GM19438 (cell line): ENCODE data around the gene LYPD6B.

Source experiments
- ATAC-seq: cut with Tn5 transposase; IDR thresholded peaks from one replicate; pipeline ENCODE4 v1.9.1; 2021; ENCODE audit warnings: low read depth; ENCODE audit not compliant: unreplicated experiment

Gene LYPD6B

DNA sequence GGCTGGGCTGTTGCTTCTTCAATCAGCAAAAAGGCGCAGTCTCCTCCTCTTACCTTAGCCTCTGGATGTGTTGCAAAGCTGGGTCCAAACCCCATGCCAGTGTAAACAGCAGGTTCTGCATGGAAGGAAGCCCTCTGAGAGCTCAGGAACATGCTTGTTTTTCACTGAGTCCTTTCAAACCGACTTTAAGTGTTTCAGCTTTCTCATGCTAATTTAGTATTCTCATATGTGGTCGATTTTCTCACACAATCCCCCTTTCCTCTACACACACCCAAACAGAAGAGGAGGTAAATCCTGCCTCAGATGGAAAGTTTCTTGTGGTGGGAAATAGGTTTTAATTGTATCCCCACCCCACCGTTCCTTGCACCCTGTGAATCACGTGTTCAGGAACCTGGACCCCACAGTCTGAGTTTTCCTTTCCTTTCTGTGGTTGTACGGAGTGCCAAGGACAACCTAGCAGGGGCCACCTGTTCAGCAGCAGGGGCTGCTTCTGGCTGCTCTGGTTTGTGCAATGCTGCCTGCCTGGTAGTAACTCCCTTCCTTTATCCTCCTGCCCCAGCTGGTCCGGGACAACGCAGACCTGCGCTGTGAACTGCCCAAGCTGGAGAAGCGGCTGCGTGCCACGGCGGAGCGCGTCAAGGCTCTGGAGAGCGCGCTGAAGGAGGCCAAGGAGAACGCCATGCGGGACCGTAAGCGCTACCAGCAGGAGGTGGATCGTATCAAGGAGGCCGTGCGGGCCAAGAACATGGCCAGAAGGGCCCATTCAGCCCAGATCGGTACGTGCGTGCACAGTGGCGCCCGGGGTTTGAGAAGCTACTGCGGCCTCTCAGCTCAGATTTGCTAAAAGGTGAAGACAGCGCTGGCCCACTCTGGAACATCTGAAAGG, 28.7 kb upstream of the LYPD6B start:
- ATAC-seq = no peak

DNA sequence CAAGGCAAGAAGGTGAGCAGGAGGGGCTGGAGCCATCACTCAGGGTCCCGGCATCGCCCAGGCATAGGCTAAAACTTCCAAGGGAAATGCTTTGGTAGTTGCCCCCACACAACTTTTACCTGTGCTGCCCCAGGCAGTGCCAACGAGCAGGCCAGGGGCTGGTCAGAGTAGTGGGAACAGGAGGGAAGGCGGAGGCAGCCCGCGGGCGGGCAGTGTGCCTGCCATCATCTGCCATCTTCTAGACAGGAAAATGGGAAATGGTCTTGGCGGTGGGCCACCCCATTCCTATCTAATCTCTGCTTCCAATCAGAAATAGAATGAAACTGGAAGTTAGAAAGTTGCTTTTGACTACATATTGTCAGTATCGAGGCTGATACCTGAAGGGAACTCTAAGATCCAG, 26.0 kb upstream of the LYPD6B start:
- no peak for ATAC-seq

DNA sequence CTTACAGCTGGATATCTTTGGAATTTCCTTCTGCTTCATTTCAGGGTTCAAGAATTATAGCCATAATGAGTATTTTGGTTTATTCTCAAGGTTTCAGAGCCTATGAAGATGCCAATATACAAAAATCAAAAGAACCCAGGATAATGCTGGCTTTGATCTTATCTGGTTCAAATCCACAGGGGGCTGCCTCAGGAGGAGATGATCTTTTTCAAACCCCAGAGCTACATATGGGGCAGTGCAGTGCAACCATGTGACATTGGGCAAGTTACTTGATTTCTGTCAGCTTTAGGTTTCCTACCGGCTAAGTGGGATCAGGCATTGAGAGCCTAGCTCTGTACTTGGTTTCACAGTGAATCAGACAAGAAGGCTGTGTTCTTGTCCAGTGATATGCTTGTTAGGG, 23.0 kb upstream of the LYPD6B start:
- ATAC-seq = no peak

DNA sequence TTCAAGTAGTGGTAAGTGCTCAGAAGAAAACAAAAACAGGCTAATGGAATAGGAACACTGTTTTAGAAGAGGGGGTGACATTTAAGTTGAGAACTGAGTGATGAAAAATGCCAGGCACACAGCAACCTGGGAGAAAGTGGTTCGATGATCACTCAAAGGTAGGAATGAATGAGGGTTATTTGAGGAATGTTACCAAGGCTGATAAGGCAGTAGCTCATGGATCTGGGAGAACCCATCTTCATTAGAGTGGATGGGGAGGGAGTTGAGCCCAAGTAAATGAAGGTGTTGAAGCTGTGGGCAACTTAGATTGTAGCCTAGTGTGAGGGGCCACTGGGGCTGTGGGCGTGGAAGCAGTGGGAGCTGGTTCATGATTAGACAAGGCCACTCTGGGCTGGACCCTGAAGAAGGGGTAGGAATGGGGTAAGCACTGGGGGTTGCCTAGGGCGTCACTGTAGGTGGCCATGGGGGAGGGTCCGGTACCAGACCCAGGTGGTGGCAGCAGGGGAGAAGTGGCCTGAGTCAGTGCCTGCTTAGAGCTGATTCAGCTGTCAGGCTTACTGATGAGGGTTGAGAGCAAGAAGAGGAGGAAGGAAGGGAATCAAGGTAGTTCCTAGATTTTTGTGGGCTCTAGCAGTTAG, 22.5 kb upstream of the LYPD6B start:
- no peak for ATAC-seq

DNA sequence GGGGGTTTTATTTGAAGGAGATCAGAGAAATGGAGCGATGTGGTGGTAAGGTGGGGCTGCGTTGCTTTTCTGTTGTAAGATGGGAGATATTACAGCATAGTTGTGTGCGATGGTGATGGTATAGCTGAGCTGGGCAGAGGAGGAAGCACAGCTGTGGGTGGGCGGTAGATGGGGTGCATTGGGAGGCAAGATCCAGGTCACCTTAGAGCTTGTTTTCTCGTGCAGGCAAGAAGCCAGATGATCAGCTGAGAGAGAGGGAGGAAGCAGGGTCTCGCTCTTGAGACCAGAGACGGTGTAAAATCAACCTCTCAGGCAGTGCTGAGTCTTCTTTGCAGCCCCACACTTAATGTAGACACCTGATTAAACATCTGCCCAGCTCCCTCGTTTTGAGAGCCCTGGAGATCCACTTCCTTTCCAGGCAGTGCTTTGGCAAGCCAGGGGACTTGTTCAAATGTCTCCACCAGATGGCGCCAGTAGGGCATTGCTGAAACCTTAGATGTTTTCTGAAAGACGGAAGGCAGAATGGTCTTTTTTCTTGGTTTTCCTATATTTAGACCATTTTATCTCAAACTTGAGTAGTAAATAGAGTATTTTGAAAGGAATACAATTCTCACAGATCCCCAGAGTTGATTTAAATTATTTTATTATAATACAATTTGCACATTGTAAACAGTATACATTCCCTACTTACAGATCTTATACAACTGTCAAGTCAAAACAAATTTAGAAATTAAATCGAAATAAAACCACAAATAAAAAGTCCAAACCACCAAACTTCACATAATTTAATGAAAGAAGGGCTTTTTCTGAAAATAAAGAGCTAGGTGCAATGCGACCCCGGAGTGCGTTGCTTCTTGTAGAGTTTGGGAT, 21.1 kb upstream of the LYPD6B start:
- no peak for ATAC-seq

DNA sequence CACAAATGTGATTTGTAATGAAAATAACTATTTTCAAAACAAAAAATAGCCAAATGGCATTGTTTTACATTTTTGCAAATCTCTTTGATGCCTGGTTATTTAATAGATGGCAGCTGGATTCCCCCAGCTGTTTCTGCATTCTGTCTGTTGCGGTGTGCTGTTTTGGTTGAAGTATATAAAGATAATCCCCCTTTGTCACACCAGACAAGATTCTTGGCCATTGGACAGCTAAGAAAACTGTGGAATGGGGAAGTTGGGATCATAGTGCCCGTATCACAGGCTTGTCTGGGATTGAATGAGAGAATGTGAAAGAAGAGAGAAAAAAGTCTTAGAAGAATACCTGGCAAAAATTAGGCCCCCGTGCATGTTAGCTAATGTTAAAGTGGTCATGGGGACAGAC, 19.5 kb upstream of the LYPD6B start:
- ATAC-seq = no peak

DNA sequence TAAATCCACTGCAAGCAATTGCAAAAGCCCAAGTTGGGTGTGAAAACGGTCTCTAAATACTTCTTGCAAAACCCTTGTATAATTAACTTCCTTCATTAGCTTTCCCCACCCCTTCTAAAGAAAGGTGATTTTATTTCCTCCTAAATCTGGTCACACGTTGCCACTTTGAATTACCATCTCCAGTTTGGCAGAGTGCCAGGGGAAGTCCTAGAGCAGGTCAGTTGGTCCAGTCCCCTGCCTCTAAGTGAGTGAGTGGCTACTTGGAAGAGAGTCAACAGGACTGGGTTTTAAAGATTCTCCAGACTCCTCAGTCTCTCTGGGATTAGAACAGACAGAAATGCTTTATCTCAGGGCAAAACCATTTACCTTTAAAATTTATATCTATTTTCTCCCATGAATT, 18.7 kb upstream of the LYPD6B start:
- no peak for ATAC-seq

DNA sequence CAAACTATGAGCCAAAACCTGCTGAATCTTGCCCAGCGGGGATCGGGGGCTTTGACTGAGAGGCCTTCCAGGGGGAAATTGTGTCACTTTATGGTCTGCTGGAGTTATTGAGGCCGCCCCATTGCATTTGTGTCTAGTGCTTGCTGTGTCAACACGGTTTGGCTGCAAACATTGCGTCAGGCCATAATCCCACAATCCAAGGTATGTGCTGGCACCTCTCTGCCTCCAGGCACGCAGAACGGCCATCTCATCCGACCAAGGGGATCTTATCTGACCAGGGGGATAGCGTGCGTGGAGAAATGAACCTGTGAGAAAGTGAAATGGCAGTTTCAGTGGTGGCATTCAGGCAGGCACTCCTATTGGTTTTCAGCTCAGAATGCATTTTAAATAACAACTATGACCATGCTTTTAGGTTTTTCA, 18.1 kb upstream of the LYPD6B start:
- ATAC-seq = peak; percentile 45

DNA sequence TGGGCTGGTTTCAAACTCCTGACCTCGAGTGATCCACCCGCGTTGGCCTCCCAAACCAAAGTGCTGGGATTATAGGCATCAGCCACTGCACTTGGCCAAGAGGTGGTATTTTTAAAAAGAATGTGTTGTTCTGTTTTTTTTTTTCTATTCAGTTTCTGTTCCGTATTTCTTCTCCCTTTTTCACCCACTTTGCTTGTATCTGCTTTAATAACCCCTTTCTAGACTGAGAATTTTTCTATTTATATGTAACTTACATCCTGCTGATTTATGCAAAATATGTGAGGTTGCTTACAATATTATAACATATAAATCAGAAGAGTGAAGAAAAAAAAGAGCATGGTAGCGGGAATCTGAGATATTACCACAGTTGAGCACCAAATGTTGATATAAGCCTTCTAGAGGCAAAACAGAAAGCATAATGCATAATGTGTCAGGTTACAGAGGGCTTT, 17.2 kb upstream of the LYPD6B start:
- peak; percentile 57 for ATAC-seq

DNA sequence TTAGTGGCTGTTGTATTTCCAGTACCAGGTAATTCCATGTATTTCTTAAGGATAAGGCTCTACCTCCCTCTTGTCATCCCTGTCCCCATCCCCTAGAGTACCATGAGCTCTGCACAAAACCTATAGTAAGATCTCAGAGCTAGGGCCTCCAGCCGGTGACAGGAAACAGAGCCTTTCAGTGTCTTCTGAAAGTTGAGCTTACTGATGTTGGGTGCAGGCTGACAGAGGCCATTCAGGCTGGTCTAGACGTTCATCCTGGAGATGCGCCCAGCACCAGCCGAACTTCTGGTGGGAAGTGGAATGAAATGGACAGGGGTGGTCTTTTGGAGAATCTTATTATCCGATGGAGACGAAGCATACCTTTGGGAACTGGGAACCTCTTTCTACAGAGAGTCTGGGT, 16.7 kb upstream of the LYPD6B start:
- ATAC-seq = peak; percentile 61

DNA sequence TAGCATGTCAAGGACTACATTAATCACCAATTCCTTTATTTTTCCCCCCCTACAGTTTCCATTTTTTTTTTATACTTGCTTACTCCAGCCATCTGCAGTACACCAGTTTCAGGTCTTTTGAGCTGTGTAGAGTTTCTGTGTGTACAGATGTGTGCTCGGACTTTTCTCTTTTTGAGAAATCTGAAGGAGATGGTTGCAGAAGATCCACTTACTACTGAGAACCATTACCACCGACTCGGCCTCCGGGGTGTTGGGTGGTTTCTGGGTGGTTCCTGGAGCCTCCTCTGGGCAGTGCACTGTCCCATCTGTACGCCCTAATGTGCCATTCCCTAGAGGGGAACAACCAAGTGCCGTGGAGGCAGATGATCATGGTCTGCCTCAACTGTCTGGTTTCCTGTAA, 15.4 kb upstream of the LYPD6B start:
- ATAC-seq = no peak

DNA sequence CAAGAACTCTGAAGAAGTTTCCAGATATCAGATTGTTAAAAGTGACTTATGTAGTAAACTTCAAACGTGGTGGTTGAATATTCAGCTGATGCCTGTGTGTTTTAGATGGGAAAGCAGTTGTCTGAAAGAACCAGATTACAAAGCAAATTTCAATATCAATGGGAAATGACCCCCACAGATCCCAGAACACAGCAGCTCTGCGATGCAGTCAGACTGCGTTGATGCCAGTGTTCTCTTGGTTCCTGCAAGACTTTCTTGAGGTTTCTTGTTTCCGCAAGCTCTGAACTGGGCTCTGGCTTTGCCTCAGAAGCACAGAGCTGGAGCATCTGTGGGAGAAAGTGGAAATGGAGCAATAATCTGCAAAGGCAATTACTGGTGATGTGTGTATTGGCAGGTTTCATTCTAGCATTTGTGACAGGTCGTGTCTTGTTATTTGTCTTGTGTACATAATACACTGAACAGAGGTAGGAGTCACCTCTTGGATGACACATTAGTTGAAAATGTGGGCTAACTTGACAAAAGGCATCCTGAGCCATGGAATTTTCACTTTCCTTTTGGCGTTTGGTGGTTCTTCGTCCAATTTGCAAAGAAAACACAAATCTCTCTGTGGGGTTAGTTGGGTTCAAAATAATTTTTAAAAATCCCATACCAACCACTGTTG, 10.8 kb upstream of the LYPD6B start:
- ATAC-seq = no peak

DNA sequence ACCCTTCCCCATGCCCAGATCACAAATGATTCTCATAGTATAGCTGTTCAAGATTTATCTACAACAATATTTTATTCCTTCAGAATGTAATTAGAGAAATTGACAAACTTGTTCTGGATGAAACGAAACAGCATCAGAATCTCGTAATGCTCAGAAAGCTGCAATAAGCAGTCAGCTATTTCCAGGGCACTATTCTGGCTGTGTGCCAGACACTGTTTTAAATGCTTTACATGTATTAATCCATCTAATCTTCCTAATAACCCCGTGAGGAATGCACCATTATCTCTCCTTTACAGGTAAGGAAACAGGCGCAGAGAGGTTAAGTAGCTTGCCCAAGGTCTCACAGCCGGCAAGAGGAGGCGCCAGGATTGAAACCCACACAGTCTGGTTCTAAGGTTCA, 10.1 kb upstream of the LYPD6B start:
- no peak for ATAC-seq

DNA sequence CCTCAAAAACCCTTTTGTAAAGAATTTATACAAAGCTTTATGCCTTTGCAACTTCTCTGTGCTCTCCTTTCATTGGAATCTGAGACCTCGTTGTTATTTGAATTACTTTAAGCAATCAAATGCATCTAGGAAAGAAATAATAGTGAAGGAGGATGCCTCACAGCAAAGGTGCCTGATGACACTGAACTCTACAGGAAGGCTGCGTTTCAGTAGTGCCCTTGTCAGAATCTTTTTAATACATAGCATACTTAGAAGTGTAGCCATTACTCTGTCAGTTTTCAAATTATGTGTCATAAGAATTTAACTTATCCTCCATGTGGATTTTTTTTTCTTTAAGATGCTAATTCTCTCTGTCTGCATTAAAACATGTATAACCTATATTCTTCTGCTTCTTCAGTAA, 9.6 kb upstream of the LYPD6B start:
- ATAC-seq = no peak

DNA sequence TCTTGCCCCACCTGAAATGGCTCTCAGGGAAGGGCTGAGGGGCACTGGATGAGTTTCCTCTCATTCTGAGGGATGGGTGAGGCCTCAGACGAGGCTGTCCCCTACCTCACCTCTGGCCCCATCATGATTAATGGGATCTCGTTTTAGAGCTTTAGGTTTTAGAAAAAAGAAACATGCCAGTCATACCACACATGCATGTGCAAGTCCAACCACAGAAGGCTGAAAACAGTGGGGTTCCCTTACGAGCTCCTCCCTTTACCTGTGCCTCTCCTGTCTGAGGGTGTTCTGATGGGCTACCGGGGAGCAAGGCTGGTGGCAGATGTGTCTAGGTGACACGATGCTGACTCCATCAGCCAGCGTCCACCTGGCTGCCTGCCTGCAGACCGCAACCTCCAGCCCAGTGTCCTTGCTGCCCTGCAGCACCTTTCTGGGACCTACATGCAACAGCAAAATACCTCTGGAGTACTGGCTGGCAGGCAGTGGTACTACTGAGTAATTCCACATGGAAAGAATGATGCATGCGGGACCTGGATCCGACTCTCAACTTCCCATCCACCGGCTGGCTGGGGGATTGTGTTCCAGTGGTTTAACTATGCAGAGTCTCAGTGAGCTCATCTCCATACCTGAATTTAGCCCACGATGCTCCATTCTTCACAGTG, 9.1 kb upstream of the LYPD6B start:
- no peak for ATAC-seq

DNA sequence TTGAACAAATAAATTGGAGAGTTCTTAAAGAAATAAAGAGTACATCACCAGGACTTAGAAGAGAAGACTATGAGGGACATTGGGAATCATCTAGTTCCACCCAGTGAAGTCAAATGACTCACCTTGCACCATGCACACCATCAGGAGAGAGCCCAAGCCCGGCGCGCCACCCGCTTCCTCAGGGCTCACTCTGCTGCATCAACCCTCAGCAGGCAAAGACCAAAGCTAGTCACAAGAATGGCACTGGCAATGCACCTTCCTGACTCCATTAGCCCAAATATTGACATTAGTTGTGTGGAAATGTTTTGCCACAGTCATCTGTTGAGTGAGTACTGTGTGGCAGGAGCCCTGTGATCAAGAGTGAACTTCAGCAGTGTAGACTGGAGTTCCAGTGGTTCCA, 7.1 kb upstream of the LYPD6B start:
- ATAC-seq = no peak

DNA sequence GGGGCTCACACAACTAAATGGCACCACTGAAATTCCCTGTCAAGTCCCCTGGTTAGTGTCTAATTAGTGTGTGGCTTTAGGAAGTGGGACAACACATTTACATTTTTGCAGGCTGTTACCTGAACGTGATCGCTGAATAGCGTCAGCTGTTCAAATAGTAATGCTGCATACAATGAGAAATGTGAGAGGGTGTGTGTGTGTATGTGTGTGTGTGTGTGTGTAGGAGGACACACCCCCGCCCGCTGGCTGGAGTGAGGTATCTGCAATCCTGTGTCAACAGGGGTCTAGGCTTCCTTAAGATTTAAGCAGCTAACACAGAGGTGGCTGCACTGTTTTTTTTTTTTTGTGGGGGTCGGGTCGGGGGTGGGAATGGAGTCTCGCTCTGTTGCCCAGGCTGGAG, 4.8 kb upstream of the LYPD6B start:
- no peak for ATAC-seq

DNA sequence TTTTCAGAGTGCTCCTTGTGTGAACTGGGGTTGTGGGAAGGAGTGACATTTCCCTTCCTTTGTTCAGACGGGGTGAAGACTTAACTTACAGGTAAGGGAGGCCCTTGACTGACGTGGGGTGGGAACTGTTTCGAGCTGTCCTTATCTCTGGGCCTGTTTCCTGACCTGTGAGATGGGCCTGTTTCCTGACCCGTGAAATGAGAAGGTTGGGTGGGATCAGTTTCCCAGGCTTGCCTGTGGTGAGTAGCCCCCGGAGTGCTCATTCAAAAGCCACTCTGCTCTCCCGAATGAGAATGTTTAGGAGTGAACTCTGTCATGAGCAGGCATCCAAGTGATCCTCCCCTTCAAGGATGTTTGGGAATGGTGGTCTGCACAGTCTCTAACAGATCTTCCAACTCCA, 4.1 kb upstream of the LYPD6B start:
- no peak for ATAC-seq

DNA sequence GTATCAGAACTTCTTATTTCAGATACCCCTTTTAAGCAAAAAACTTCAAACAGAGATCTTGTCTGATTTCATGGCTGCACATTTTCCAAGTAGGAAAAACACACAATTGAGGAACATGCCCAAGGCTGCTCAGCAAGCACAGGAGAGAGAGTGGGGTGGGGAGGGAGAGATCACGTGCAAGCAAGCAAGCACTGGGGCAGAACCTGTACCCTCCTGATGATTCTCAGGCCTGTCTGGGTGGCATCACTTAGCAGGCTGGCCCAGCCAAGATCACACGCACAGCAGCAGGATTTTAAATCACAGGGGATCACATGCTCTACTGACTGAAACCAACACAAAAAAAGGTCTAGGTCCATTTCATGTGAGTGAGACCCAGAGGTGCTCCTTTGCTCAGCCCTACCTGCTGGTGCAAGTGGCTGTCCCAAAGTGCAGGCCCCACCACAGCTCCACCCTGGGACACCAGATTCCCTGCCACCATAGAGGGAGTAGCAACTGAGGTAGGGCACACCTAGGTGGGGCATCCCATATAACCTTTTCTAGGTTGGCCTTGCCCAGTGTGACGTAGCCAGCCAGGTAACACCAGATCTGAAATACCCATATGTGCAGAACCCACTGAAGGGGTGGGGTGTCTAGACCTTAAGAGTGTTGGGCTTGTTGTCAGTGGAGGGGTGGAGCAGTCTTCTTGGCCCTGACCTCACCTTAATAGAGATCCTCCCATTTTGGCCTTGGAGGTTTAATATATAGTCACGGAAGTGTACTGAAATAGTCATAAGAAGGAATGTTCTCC, 1.8 kb upstream of the LYPD6B start:
- ATAC-seq = no peak
